HCT116 (cell line): ENCODE results near the gene NANOS2. TPM values are rescaled to one million over a fixed set of nuclear protein-coding genes. Genes with fewer than 3 reads are reported as not detected.

Experiments used
- ATAC-seq: fragments of 200-7000 bp; cut with Tn5 transposase; 2 replicates; pipeline ENCODE4 v1.9.1; 2020; ENCODE audit warnings: mild to moderate bottlenecking, moderate library complexity
- BruUV-seq: library from RNA; stranded (reverse); fragments of 400-500 nt; replicated peaks from 2 replicates; lab custom pipeline; 2021; lab: Mats Ljungman, UMichigan
- CTCF ChIA-PET: fragments of 300-600 bp; sonication (Branson Sonifier 250); formaldehyde crosslinking; loops from one replicate; lab custom pipeline; 2021; ENCODE audit warnings: antibody characterized with exemption; lab: Charles Lee
- POLR2A ChIA-PET: fragments of 300-600, 350-600 bp; sonication (Branson Sonifier 250); formaldehyde crosslinking; loops from one replicate; lab custom pipeline; 2021; ENCODE audit warnings: antibody characterized with exemption; lab: Charles Lee
- RAD21 ChIA-PET, 2 experiments: fragments of 300-600 bp; sonication (Branson Sonifier 250); formaldehyde crosslinking; loops; one replicate each; lab custom pipeline; 2023; ENCODE audit warnings: low total read pairs in 2 of 2; ENCODE audit not compliant: uncharacterized antibody in 2 of 2, unreplicated experiment in 2 of 2, low non-redundant PET in 1 of 2; lab: Charles Lee
- DNase-seq: peaks from one replicate; pipeline ENCODE4 v3.0.0-alpha.2; 2010; ENCODE audit warnings: low read depth, low spot score
- H2AFZ ChIP-seq: fragments of 200-600 bp; shearing (Covaris generic), sonication (generic); 2 replicates; pipeline ENCODE4 v1.6.1; 2017; ENCODE audit warnings: low read depth, mixed run types, mixed read lengths, antibody characterized with exemption, low read length; ENCODE audit not compliant: poor library complexity, severe bottlenecking
- H3K27ac ChIP-seq: 2 replicates; pipeline ENCODE4 v1.5.1; 2012; ENCODE audit warnings: low read depth, low read length
- H3K27me3 ChIP-seq: fragments of 200-600 bp; sonication (generic); 2 replicates; pipeline ENCODE4 v1.6.1; 2016; ENCODE audit warnings: mixed run types, low read length, mixed read lengths; ENCODE audit not compliant: insufficient read depth
- H3K36me3 ChIP-seq, 2 experiments: fragments of 200-500 bp in 1 of 2; fragments of 200-600 bp in 1 of 2; sonication (Bioruptor generic) in 1 of 2; sonication (generic) in 1 of 2; 2 replicates each; pipeline versions ENCODE4 v1.5.1 to v1.6.1; 2014 to 2016; ENCODE audit warnings: low read length in 2 of 2, inconsistent platforms in 1 of 2, mixed read lengths in 1 of 2, mixed run types in 1 of 2; ENCODE audit not compliant: insufficient read depth in 2 of 2, control insufficient read depth in 1 of 2
- H3K4me1 ChIP-seq, 2 experiments: fragments of 200-600 bp in 1 of 2; sonication (generic) in 1 of 2; 2 replicates each; pipeline versions ENCODE4 v1.5.1 to v1.6.1; 2012 to 2017; ENCODE audit warnings: low read length in 2 of 2, inconsistent platforms in 1 of 2, mild to moderate bottlenecking in 1 of 2, mixed read lengths in 1 of 2, mixed run types in 1 of 2, moderate library complexity in 1 of 2; ENCODE audit not compliant: insufficient read depth in 2 of 2, control insufficient read depth in 1 of 2
- H3K4me2 ChIP-seq: fragments of 200-600 bp; sonication (generic); 2 replicates; pipeline ENCODE4 v1.6.1; 2017; ENCODE audit warnings: mixed run types, low read length, mixed read lengths
- H3K4me3 ChIP-seq, 2 experiments: fragments of 200-600 bp in 1 of 2; sonication (generic) in 1 of 2; replicated peaks in 1 of 2; 2 replicates each; pipeline ENCODE4 v1.5.1; 2011 to 2016; ENCODE audit warnings: low read length in 2 of 2, control low read depth in 1 of 2, low read depth in 1 of 2, mild to moderate bottlenecking in 1 of 2, mixed read lengths in 1 of 2, mixed run types in 1 of 2
- H3K79me2 ChIP-seq: fragments of 200-600 bp; sonication (generic); 2 replicates; pipeline ENCODE4 v1.6.1; 2017; ENCODE audit warnings: mild to moderate bottlenecking, mixed run types, low read length, moderate library complexity, mixed read lengths; ENCODE audit not compliant: insufficient read depth
- H3K9ac ChIP-seq: fragments of 200-600 bp; sonication (generic); 2 replicates; pipeline ENCODE4 v1.6.1; 2016; ENCODE audit warnings: low read length, mixed read lengths
- H3K9me2 ChIP-seq: fragments of 200-600 bp; sonication (generic), shearing (Covaris generic); 2 replicates; pipeline ENCODE4 v1.6.1; 2017; ENCODE audit warnings: mixed run types, mild to moderate bottlenecking, moderate library complexity; ENCODE audit not compliant: insufficient read depth
- H3K9me3 ChIP-seq, 2 experiments: fragments of 200-500 bp in 1 of 2; fragments of 200-600 bp in 1 of 2; sonication (Bioruptor generic) in 1 of 2; sonication (generic) in 1 of 2; 2 replicates each; pipeline ENCODE4 v1.6.1; 2014 to 2017; ENCODE audit warnings: low read length in 2 of 2, mixed read lengths in 2 of 2, inconsistent platforms in 1 of 2, low read depth in 1 of 2, mild to moderate bottlenecking in 1 of 2, mixed run types in 1 of 2, moderate library complexity in 1 of 2; ENCODE audit not compliant: control insufficient read depth in 1 of 2, insufficient read depth in 1 of 2
- H4K20me1 ChIP-seq: fragments of 200-600 bp; sonication (generic), shearing (Covaris generic); 2 replicates; pipeline ENCODE4 v1.6.1; 2017; ENCODE audit warnings: mixed run types, mild to moderate bottlenecking, moderate library complexity; ENCODE audit not compliant: insufficient read depth
- CTCF ChIP-seq, 3 experiments: fragments of 200-600 bp in 1 of 3; sonication (generic) in 1 of 3; IDR thresholded peaks in 2 of 3; conservative IDR thresholded peaks in 1 of 3; 2 replicates each; pipeline ENCODE4 v1.5.1; 2012 to 2017; ENCODE audit warnings: low read depth in 2 of 3, low read length in 2 of 3, antibody characterized with exemption in 1 of 3, borderline replicate concordance in 1 of 3, control low read depth in 1 of 3, mild to moderate bottlenecking in 1 of 3, mixed read lengths in 1 of 3, mixed run types in 1 of 3, moderate library complexity in 1 of 3; ENCODE audit not compliant: insufficient read depth in 1 of 3
- TCF7L2 ChIP-seq: IDR thresholded peaks from 2 replicates; pipeline ENCODE4 v1.7.0; 2011; ENCODE audit warnings: borderline replicate concordance, inconsistent platforms; ENCODE audit not compliant: insufficient read depth, insufficient read length; ENCODE audit errors: extremely low read depth
- YY1 ChIP-seq: IDR thresholded peaks from 2 replicates; pipeline ENCODE4 v1.6.1; 2011; ENCODE audit warnings: low read length, low read depth, moderate library complexity, mild to moderate bottlenecking; ENCODE audit not compliant: insufficient replicate concordance; ENCODE audit errors: extremely low read depth
- ZBTB33 ChIP-seq: IDR thresholded peaks from 2 replicates; pipeline ENCODE4 v1.6.1; 2011; ENCODE audit warnings: mild to moderate bottlenecking, low read length, moderate library complexity; ENCODE audit not compliant: insufficient replicate concordance; ENCODE audit errors: extremely low read depth
- ZNF274 ChIP-seq: fragments of 200-500 bp; sonication (Bioruptor generic); IDR thresholded peaks from 2 replicates; pipeline ENCODE4 v1.6.1; 2014; ENCODE audit warnings: mild to moderate bottlenecking, low read depth, low read length, inconsistent platforms
- intact Hi-C: fragments of 100-400 bp; cut with micrococcal nuclease; formaldehyde crosslinking; loops from 2 replicates; pipeline ENCODE4 v1.10.0; 2022
- total RNA-seq: library from RNA; stranded (reverse); gene quantifications from one replicate; pipeline ENCODE4 v1.2.1, GENCODE V29; 2021; ENCODE audit not compliant: unreplicated experiment

The NANOS2 gene
- total RNA-seq, 1 experiment from 2014 or later, result not detected

- BruUV-seq, result no TSS peak
- H3K79me2 ChIP-seq, result no peaks in the 10 kb centered on the region
- no peak overlapping the region for H3K4me2 ChIP-seq
- H3K27me3 ChIP-seq, result no peaks in the 10 kb centered on the region
- H2AFZ ChIP-seq, result no peak overlapping the region
- no peak for ATAC-seq
- no peaks in the 10 kb centered on the region for H3K9me2 ChIP-seq
- CTCF ChIA-PET, result no interaction called here
- intact Hi-C loops, result no loop called here
- no peak for DNase-seq
- H3K9me3 ChIP-seq, result no peaks in the 10 kb centered on the region
- H3K4me3 ChIP-seq, result no peak overlapping the region
- no peaks in the 10 kb centered on the region for H4K20me1 ChIP-seq
- H3K4me1 ChIP-seq, result peaks cover 0 to 4% of the 10 kb centered on the region in 2 experiments; a peak in 1 of 4 replicates
- POLR2A ChIA-PET, result no interaction called here
- no peak for TF ChIP-seq CTCF (IDR thresholded peaks at IDR 0.05 in 2 of 3, conservative IDR thresholded peaks at IDR 0.05 in 1 of 3; ENCODE audit: borderline replicate concordance in 1 of 3, insufficient read depth in 1 of 3, low read depth in 2 of 3, low read length in 2 of 3)
- TF ChIP-seq YY1, result no peak
- TF ChIP-seq ZBTB33, result no peak
- no peak for TF ChIP-seq ZNF274
- no peak for TF ChIP-seq TCF7L2
- no peak overlapping the region for H3K9ac ChIP-seq
- no peaks in the 10 kb centered on the region for H3K36me3 ChIP-seq
- RAD21 ChIA-PET, result no interaction called here
- H3K27ac ChIP-seq, result no peak overlapping the region
These were observed 23.7 kb downstream of the NANOS2 start for GRCh38 chr19:45890877-45891276.
